ENCODE data around the gene LRMDA.

The LRMDA gene

GRCh38 chr10:75950997-75951589 is 519.7 kb downstream of the LRMDA start:
- H3K9me2 ChIP-seq (replicated peaks; ENCODE audit: insufficient read depth, low read length), result no peaks in the 10 kb centered on the region
- no peak overlapping the region for H3K4me3 ChIP-seq (ENCODE audit: insufficient read depth, low read length, poor library complexity, severe bottlenecking)
- H3K9me3 ChIP-seq (ENCODE audit: insufficient read depth, low read length), result no peaks in the 10 kb centered on the region
- H3K79me2 ChIP-seq (ENCODE audit: insufficient read depth, low read length), result no peaks in the 10 kb centered on the region
- H3K4me2 ChIP-seq (ENCODE audit: low read depth, low read length, poor library complexity, severe bottlenecking), result no peak overlapping the region
- TF ChIP-seq EZH2phosphoT487 (conservative IDR thresholded peaks at IDR 0.05; ENCODE audit: low read length) (no peak), CTCF (IDR thresholded peaks at IDR 0.05; ENCODE audit: insufficient read depth, low read length, poor library complexity, severe bottlenecking) (no peak)
- no peaks in the 10 kb centered on the region for H3K36me3 ChIP-seq (ENCODE audit: low read length)
- no peak overlapping the region for H3K27ac ChIP-seq (ENCODE audit: low read depth, low read length)
- H3F3A ChIP-seq (ENCODE audit: insufficient read depth), result no peaks in the 10 kb centered on the region
- no peaks in the 10 kb centered on the region for H3K27me3 ChIP-seq (ENCODE audit: low read length)
- no peak overlapping the region for H3K9ac ChIP-seq (ENCODE audit: low read length)
- H4K20me1 ChIP-seq (ENCODE audit: low read depth, low read length), result no peaks in the 10 kb centered on the region
- no peak overlapping the region for H2AFZ ChIP-seq (ENCODE audit: low read depth, low read length, severe bottlenecking)

- no peaks in the 10 kb centered on the region for H3K9me3 ChIP-seq (ENCODE audit: insufficient read depth, low read length)
- H3K9me2 ChIP-seq (replicated peaks; ENCODE audit: insufficient read depth, low read length), result no peaks in the 10 kb centered on the region
- H3K4me2 ChIP-seq (ENCODE audit: low read depth, low read length, poor library complexity, severe bottlenecking), result no peak overlapping the region
- H3K27ac ChIP-seq (ENCODE audit: low read depth, low read length), result no peak overlapping the region
- H3K36me3 ChIP-seq (ENCODE audit: low read length), result no peaks in the 10 kb centered on the region
- TF ChIP-seq CTCF (IDR thresholded peaks at IDR 0.05; ENCODE audit: insufficient read depth, low read length, poor library complexity, severe bottlenecking) (no peak), EZH2phosphoT487 (conservative IDR thresholded peaks at IDR 0.05; ENCODE audit: low read length) (no peak)
- no peaks in the 10 kb centered on the region for H3K27me3 ChIP-seq (ENCODE audit: low read length)
- no peak overlapping the region for H3K9ac ChIP-seq (ENCODE audit: low read length)
- H3K4me3 ChIP-seq (ENCODE audit: insufficient read depth, low read length, poor library complexity, severe bottlenecking), result no peak overlapping the region
- H3K79me2 ChIP-seq (ENCODE audit: insufficient read depth, low read length), result no peaks in the 10 kb centered on the region
- H4K20me1 ChIP-seq (ENCODE audit: low read depth, low read length), result no peaks in the 10 kb centered on the region
- H3F3A ChIP-seq (ENCODE audit: insufficient read depth), result no peaks in the 10 kb centered on the region
- H2AFZ ChIP-seq (ENCODE audit: low read depth, low read length, severe bottlenecking), result no peak overlapping the region
Measured at GRCh38 chr10:75951627-75952026, 520.2 kb downstream of the LRMDA start.

- TF ChIP-seq EZH2phosphoT487 (conservative IDR thresholded peaks at IDR 0.05; ENCODE audit: low read length) (no peak), CTCF (IDR thresholded peaks at IDR 0.05; ENCODE audit: insufficient read depth, low read length, poor library complexity, severe bottlenecking) (no peak)
- Histone ChIP-seq H3K79me2 (ENCODE audit: insufficient read depth, low read length) (no peaks in the 10 kb centered on the region), H3K4me2 (ENCODE audit: low read depth, low read length, poor library complexity, severe bottlenecking) (no peak overlapping the region), H3K27ac (ENCODE audit: low read depth, low read length) (no peak overlapping the region), H3F3A (ENCODE audit: insufficient read depth) (no peaks in the 10 kb centered on the region), H3K36me3 (ENCODE audit: low read length) (no peaks in the 10 kb centered on the region), H3K9me2 (replicated peaks; ENCODE audit: insufficient read depth, low read length) (no peaks in the 10 kb centered on the region), H2AFZ (ENCODE audit: low read depth, low read length, severe bottlenecking) (no peak overlapping the region), H3K9ac (ENCODE audit: low read length) (no peak overlapping the region), H3K27me3 (ENCODE audit: low read length) (no peaks in the 10 kb centered on the region), H3K9me3 (ENCODE audit: insufficient read depth, low read length) (no peaks in the 10 kb centered on the region), H3K4me3 (ENCODE audit: insufficient read depth, low read length, poor library complexity, severe bottlenecking) (no peak overlapping the region), H4K20me1 (ENCODE audit: low read depth, low read length) (no peaks in the 10 kb centered on the region)
Measured at GRCh38 chr10:75952093-75952492, 520.7 kb downstream of the LRMDA start.

Data from SU-DHL-6 (cell line).